Measurements from ENCODE around the gene DCC.

DNA sequence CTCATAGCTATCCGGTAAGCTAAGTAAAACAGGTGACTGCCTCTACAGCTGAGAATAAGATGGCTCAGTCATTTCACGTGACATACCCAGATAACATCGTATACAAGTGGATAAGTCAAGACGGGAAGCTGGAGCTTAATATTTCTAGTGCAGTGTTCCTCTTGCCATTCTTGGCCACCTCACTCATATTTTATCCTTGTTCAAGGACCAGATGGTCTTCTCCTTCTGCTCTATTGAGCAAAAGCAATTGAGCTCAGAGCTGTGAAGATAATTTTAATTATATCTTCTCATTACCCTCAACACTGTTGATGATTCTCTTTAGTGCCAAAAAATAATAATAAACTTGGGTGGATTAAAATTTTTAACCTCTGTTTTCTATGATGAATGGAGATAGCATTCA, 201.1 kb downstream of the DCC start:
- TF ChIP-seq, protein P1, sequence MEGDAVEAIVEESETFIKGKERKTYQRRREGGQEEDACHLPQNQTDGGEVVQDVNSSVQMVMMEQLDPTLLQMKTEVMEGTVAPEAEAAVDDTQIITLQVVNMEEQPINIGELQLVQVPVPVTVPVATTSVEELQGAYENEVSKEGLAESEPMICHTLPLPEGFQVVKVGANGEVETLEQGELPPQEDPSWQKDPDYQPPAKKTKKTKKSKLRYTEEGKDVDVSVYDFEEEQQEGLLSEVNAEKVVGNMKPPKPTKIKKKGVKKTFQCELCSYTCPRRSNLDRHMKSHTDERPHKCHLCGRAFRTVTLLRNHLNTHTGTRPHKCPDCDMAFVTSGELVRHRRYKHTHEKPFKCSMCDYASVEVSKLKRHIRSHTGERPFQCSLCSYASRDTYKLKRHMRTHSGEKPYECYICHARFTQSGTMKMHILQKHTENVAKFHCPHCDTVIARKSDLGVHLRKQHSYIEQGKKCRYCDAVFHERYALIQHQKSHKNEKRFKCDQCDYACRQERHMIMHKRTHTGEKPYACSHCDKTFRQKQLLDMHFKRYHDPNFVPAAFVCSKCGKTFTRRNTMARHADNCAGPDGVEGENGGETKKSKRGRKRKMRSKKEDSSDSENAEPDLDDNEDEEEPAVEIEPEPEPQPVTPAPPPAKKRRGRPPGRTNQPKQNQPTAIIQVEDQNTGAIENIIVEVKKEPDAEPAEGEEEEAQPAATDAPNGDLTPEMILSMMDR (optimal IDR thresholded peaks at IDR 0.05 in 1 of 3, IDR thresholded peaks at IDR 0.05 in 1 of 3, conservative IDR thresholded peaks at IDR 0.05 in 1 of 3; ENCODE audit: extremely low read depth in 1 of 3, insufficient read depth in 2 of 3, low read length in 3 of 3): no peak
- no peak for TF ChIP-seq EZH2 (IDR thresholded peaks at IDR 0.05; ENCODE audit: low read length)

Data from keratinocyte (primary cell).